GM23248 (cell line): Measurements from ENCODE around the gene COL5A3. TPM values are rescaled to one million over a fixed set of nuclear protein-coding genes. Genes with fewer than 3 reads are reported as not detected.

Experiments
- DNase-seq: peaks from one replicate; pipeline ENCODE4 v3.0.0-alpha.2; 2015
- H2AFZ ChIP-seq: fragments of 200-600 bp; sonication (generic); 2 replicates; pipeline ENCODE4 v1.6.1; 2016; ENCODE audit warnings: antibody characterized with exemption
- H3F3A ChIP-seq: fragments of 200-600 bp; sonication (generic); 2 replicates; pipeline ENCODE4 v1.6.1; 2016; ENCODE audit warnings: mild to moderate bottlenecking, antibody characterized with exemption, mixed run types; ENCODE audit not compliant: insufficient read depth
- H3K27ac ChIP-seq: fragments of 200-600 bp; sonication (generic); 2 replicates; pipeline ENCODE4 v1.5.1; 2016; ENCODE audit warnings: mild to moderate bottlenecking
- H3K27me3 ChIP-seq: fragments of 200-600 bp; sonication (generic); replicated peaks from 2 replicates; pipeline ENCODE4 v1.6.1; 2016; ENCODE audit warnings: mild to moderate bottlenecking; ENCODE audit not compliant: insufficient read depth
- H3K36me3 ChIP-seq: fragments of 200-600 bp; sonication (generic); 2 replicates; pipeline ENCODE4 v1.6.1; 2016; ENCODE audit warnings: low read depth, mild to moderate bottlenecking
- H3K4me1 ChIP-seq: fragments of 200-600 bp; sonication (generic); 2 replicates; pipeline ENCODE4 v1.6.1; 2016; ENCODE audit warnings: mild to moderate bottlenecking; ENCODE audit not compliant: insufficient read depth
- H3K4me2 ChIP-seq: fragments of 200-600 bp; sonication (generic); one replicate; pipeline ENCODE4 v1.6.1; 2016; ENCODE audit warnings: mild to moderate bottlenecking; ENCODE audit not compliant: unreplicated experiment
- H3K4me3 ChIP-seq: fragments of 200-600 bp; sonication (generic); 2 replicates; pipeline ENCODE4 v1.5.1; 2016; ENCODE audit warnings: mild to moderate bottlenecking
- H3K79me2 ChIP-seq: fragments of 200-600 bp; sonication (generic); 2 replicates; pipeline ENCODE4 v1.6.1; 2016; ENCODE audit warnings: mild to moderate bottlenecking; ENCODE audit not compliant: insufficient read depth
- H3K9ac ChIP-seq: fragments of 200-600 bp; sonication (generic); 2 replicates; pipeline ENCODE4 v1.6.1; 2016; ENCODE audit warnings: mild to moderate bottlenecking
- H3K9me2 ChIP-seq: fragments of 200-600 bp; sonication (generic); 2 replicates; pipeline ENCODE4 v1.6.1; 2016; ENCODE audit warnings: mixed run types, mild to moderate bottlenecking, moderate library complexity; ENCODE audit not compliant: insufficient read depth
- H3K9me3 ChIP-seq: fragments of 200-600 bp; sonication (generic); one replicate; pipeline ENCODE4 v1.6.1; 2017; ENCODE audit warnings: low read depth
- H4K20me1 ChIP-seq: fragments of 200-600 bp; sonication (generic); 2 replicates; pipeline ENCODE4 v1.6.0; 2016; ENCODE audit not compliant: insufficient read depth
- EZH2 ChIP-seq: fragments of 200-600 bp; sonication (generic); IDR thresholded peaks from 2 replicates; pipeline ENCODE4 v1.6.1; 2018; ENCODE audit warnings: antibody characterized with exemption, mild to moderate bottlenecking; ENCODE audit not compliant: insufficient read depth, poor library complexity, severe bottlenecking
- EZH2phosphoT487 ChIP-seq: fragments of 200-600 bp; sonication (generic); IDR thresholded peaks from 2 replicates; pipeline ENCODE4 v1.6.1; 2018; ENCODE audit warnings: antibody characterized with exemption, moderate library complexity, mild to moderate bottlenecking, low read depth; ENCODE audit not compliant: insufficient read depth
- WGBS, 2 experiments: methylation state at CpG; one replicate each; pipeline ENCODE4 v1.1.6; 2015 to 2017; ENCODE audit warnings: low lambda C conversion rate in 2 of 2, low coverage in 1 of 2; ENCODE audit errors: missing lambda C conversion rate in 2 of 2; 5-methylcytosine and 5-hydroxymethylcytosine counted together
- in situ Hi-C: fragments of 300-500 bp; cut with MboI; formaldehyde crosslinking; loops from 2 replicates; pipeline ENCODE4 v1.15.0; 2020
- polyA plus RNA-seq: library from polyadenylated mRNA; unstranded; fragments of >200 nt; fragmentation: Nextera tagmentation; extraction: Ambion mirVana; gene quantifications from 2 replicates; pipeline ENCODE4 v1.2.1, GENCODE V29; 2016
- total RNA-seq: library from RNA; depleted of rRNA; stranded (reverse); fragments of >200 nt; shearing (Covaris generic); gene quantifications from 2 replicates; pipeline ENCODE4 v1.2.3, GENCODE V29; 2014

The COL5A3 gene
- total and polyA plus RNA-seq, 2 experiments from 2014 or later: 4.2 to 22.8 TPM

- Histone ChIP-seq H3K9me2 (no peaks in the 10 kb centered on the region), H2AFZ (no peak overlapping the region), H3K9ac (no peak overlapping the region), H3K9me3 (no peaks in the 10 kb centered on the region), H4K20me1 (no peaks in the 10 kb centered on the region), H3K27me3 (no peaks in the 10 kb centered on the region), H3K4me2 (no peak overlapping the region), H3F3A (no peaks in the 10 kb centered on the region), H3K36me3 (no peaks in the 10 kb centered on the region), H3K4me3 (no peak overlapping the region), H3K27ac (no peak overlapping the region), H3K79me2 (no peaks in the 10 kb centered on the region), H3K4me1 (no peaks in the 10 kb centered on the region)
- in situ Hi-C loops: no loop called here
- no peak for DNase-seq
- 80 to 85% methylated on average over 15 of the region's 15 CpGs for WGBS, 2 experiments
- TF ChIP-seq EZH2 (no peak), EZH2phosphoT487 (no peak)
Observed at GRCh38 chr19:9971166-9971897, 39.0 kb downstream of the COL5A3 start.

- Histone ChIP-seq H3K4me2 (no peak overlapping the region), H3K4me3 (no peak overlapping the region), H3K9me2 (no peaks in the 10 kb centered on the region), H3K36me3 (no peaks in the 10 kb centered on the region), H2AFZ (no peak overlapping the region), H4K20me1 (no peaks in the 10 kb centered on the region), H3K79me2 (no peaks in the 10 kb centered on the region), H3K9me3 (no peaks in the 10 kb centered on the region), H3F3A (no peaks in the 10 kb centered on the region), H3K27me3 (no peaks in the 10 kb centered on the region), H3K4me1 (no peaks in the 10 kb centered on the region), H3K9ac (no peak overlapping the region), H3K27ac (no peak overlapping the region)
- no peak for DNase-seq
- in situ Hi-C loops: no loop called here
- TF ChIP-seq EZH2 (no peak), EZH2phosphoT487 (no peak)
- 89% methylated on average over 7 to 8 of the region's 8 CpGs for WGBS, 2 experiments
Observed at GRCh38 chr19:9970481-9970880, 39.8 kb downstream of the COL5A3 start.

DNA sequence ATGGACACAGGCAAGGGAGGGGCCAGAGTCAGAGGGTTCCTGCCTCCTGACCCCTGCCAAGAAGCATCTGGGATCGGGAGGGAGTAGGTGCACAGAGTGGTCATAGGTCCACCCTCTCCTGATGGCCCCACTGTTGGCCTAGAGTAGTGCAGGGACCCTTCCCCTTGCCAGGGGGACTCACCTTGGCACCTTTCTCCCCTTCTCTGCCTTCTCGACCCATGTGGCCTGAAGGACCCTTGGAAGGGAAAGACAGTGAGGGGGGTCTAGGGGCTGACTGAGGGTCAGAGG, 40.7 kb downstream of the COL5A3 start:
- H3K4me1 ChIP-seq: no peaks in the 10 kb centered on the region
- H3K27me3 ChIP-seq: no peaks in the 10 kb centered on the region
- H3K9ac ChIP-seq: no peak overlapping the region
- H3K79me2 ChIP-seq: no peaks in the 10 kb centered on the region
- no peak overlapping the region for H3K27ac ChIP-seq
- WGBS, 2 experiments: 70 to 79% methylated on average over 2 of the region's 2 CpGs
- H2AFZ ChIP-seq: no peak overlapping the region
- H3K9me2 ChIP-seq: no peaks in the 10 kb centered on the region
- TF ChIP-seq EZH2 (no peak), EZH2phosphoT487 (no peak)
- no peaks in the 10 kb centered on the region for H3K36me3 ChIP-seq
- H3F3A ChIP-seq: no peaks in the 10 kb centered on the region
- H3K4me2 ChIP-seq: no peak overlapping the region
- H3K4me3 ChIP-seq: no peak overlapping the region
- in situ Hi-C loops: no loop called here
- H4K20me1 ChIP-seq: no peaks in the 10 kb centered on the region
- DNase-seq: no peak
- H3K9me3 ChIP-seq: no peaks in the 10 kb centered on the region

- Histone ChIP-seq H3K9ac (no peak overlapping the region), H3K4me3 (no peak overlapping the region), H3K79me2 (no peaks in the 10 kb centered on the region), H3K27me3 (no peaks in the 10 kb centered on the region), H3F3A (no peaks in the 10 kb centered on the region), H3K9me3 (no peaks in the 10 kb centered on the region), H3K4me2 (no peak overlapping the region), H3K4me1 (no peaks in the 10 kb centered on the region), H4K20me1 (no peaks in the 10 kb centered on the region), H3K27ac (no peak overlapping the region), H3K36me3 (no peaks in the 10 kb centered on the region), H3K9me2 (no peaks in the 10 kb centered on the region), H2AFZ (no peak overlapping the region)
- TF ChIP-seq EZH2 (no peak), EZH2phosphoT487 (no peak)
- WGBS, 2 experiments: 75 to 83% methylated on average over 7 to 8 of the region's 8 CpGs
- in situ Hi-C loops: no loop called here
- DNase-seq: no peak
Observed at GRCh38 chr19:9968820-9969687, 41.2 kb downstream of the COL5A3 start.
